ENCODE results near the gene ULK1.
"Not testable (repeated sequence)": the region's sequence is repeated elsewhere in the genome, so short reads cannot be mapped to it uniquely, and the experiment has no call there.

Gene ULK1

DNA sequence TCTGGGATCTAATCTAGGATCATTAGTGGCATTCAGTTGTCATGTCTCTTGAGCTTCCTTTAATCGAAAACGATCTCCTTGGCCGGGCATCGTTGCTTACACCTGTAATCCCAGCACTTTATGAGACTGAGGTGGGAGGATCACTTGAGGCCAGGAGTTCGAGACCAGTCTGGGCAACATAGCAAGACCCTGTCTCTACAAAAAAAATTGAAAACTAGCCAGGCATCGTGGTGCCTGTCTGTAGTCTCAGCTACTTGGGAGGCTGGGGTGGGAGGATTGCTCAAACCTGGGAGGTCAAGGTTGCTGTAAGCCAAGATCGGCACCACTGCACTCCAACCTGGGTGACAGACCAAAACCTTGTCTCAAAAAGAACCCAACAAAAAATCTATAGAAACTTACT is 43.7 kb downstream of the ULK1 start:
- no peak overlapping the region for H3K27ac Mint-ChIP-seq
- intact Hi-C loops (cut with micrococcal nuclease): no loop called here
- H3K27me3 Mint-ChIP-seq: no peaks in the 10 kb centered on the region
- H3K4me3 Mint-ChIP-seq: no peak overlapping the region
- no peaks in the 10 kb centered on the region for H3K9me3 Mint-ChIP-seq
- peaks cover 92% of the 10 kb centered on the region for H3K36me3 Mint-ChIP-seq (ENCODE audit: low read depth)
- no peaks in the 10 kb centered on the region for H3K4me1 Mint-ChIP-seq (ENCODE audit: low read depth)

DNA sequence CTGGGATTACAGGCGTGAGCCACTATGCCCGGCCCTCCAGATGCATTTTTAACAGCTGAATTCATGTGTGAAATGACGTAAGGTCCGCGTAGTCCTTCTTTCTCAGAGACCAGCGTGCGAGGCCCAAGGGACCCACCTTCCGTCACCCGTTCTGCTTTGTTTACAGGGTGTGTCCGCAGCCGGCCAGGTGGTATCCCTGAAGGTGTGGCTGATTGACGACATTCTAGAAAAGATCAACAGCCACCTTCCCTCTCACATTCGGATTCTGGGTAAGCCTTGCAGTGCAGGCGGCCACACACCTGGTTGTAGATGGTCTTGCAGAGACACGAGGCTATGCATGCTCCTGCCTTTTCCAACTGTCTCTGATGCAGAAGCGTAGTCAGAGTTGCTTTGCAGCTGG is 44.6 kb downstream of the ULK1 start:
- intact Hi-C loops (cut with micrococcal nuclease): no loop called here
- Mint-ChIP-seq H3K9me3 (no peaks in the 10 kb centered on the region), H3K4me1 (ENCODE audit: low read depth) (no peaks in the 10 kb centered on the region), H3K27ac (no peak overlapping the region), H3K27me3 (no peaks in the 10 kb centered on the region), H3K4me3 (no peak overlapping the region), H3K36me3 (ENCODE audit: low read depth) (peaks cover 92% of the 10 kb centered on the region)

DNA sequence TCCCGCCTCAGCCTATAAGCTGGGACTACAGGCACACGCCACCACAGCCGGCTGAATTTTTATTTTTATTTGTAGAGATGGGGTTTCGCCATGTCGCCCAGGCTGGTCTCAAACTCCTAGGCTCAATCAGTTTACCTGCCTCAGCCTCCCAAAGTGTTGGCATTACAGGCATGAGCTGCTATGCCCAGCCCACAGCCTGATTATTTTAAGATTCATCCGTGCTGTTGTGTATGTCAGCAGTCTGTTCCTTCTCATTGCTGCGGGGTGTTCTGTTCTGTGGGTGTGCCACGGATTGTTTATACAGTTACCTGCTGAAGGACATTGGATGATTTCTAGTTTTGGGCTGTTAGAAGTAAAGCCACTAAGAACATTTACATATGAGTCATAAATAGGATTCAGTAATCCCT is 45.7 kb downstream of the ULK1 start:
- Mint-ChIP-seq H3K27ac (no peak overlapping the region), H3K27me3 (no peaks in the 10 kb centered on the region), H3K9me3 (no peaks in the 10 kb centered on the region), H3K4me3 (no peak overlapping the region), H3K36me3 (ENCODE audit: low read depth) (peaks cover 94% of the 10 kb centered on the region), H3K4me1 (ENCODE audit: low read depth) (peaks cover 4% of the 10 kb centered on the region)
- intact Hi-C loops (cut with micrococcal nuclease): no loop called here

DNA sequence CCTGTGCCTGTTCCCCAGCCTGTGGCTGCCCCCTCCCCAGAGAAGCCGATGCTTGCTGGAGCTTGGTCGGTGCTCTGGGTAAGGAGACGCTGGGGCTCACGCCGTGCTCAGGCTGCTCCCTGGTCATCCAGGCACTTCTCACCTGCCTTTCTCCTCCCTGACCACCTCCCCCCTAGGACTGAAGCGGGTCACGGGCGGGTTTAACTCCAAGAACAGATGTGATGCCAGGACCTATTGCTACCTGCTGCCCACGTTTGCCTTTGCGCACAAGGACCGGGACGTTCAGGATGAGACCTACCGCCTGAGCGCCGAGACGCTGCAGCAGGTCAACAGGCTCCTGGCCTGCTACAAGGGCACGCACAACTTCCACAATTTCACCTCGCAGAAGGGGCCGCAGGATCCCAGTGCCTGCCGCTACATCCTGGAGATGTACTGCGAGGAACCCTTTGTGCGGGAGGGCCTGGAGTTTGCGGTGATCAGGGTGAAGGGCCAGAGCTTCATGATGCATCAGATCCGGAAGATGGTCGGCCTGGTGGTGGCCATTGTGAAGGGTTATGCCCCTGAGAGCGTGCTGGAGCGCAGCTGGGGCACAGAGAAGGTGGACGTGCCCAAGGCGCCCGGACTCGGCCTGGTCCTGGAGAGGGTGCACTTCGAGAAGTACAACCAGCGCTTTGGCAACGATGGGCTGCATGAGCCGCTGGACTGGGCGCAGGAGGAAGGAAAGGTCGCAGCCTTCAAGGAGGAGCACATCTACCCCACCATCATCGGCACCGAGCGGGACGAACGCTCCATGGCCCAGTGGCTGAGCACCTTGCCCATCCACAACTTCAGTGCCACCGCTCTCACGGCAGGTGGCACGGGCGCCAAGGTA is 46.9 kb downstream of the ULK1 start:
- no peaks in the 10 kb centered on the region for H3K9me3 Mint-ChIP-seq
- H3K27me3 Mint-ChIP-seq: no peaks in the 10 kb centered on the region
- intact Hi-C loops (cut with micrococcal nuclease): no loop called here
- H3K36me3 Mint-ChIP-seq (ENCODE audit: low read depth): peaks cover 86% of the 10 kb centered on the region
- peaks cover 4% of the 10 kb centered on the region for H3K4me1 Mint-ChIP-seq (ENCODE audit: low read depth)
- H3K4me3 Mint-ChIP-seq: no peak overlapping the region
- no peak overlapping the region for H3K27ac Mint-ChIP-seq

DNA sequence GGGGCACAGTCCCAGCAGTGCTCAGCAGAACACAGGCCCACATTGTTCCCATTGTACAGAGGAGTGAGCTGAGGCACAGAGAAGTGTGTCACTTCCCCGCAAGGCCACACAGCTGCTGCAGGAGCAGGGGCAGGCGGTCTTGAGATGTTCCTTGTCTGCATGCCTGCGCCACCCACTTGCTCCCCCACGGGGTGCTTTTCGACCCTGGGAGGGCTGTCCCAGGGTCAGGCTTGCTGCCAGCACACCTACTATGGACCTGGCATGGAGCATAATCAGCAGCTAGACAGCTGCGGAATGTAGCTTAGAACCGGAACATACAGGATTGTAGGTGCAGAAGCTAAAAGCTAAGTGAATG is 47.5 kb downstream of the ULK1 start:
- Mint-ChIP-seq H3K4me1 (ENCODE audit: low read depth) (peaks cover 4% of the 10 kb centered on the region), H3K27ac (no peak overlapping the region), H3K27me3 (no peaks in the 10 kb centered on the region), H3K36me3 (ENCODE audit: low read depth) (peaks cover 80% of the 10 kb centered on the region), H3K9me3 (no peaks in the 10 kb centered on the region), H3K4me3 (no peak overlapping the region)
- intact Hi-C loops (cut with micrococcal nuclease): no loop called here

DNA sequence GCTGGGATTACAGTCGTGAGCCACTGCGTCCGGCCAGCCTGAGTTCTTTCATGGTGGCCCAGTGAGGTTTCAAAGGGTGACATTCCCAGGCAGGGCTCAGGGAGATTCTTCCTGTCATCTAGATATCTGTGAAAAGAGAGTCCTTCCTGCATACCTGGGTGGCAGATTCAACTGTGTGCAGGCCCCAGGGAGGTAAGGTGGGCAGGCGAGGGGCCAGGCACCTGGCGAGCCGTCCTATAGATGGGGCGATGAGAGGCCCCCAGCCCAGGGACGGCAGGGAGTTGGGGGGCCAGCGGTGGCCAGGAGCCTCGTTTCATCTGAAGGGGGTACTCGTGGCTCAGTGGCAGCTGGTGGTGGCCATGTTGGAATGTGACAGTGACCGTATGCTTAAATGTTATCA is 48.2 kb downstream of the ULK1 start:
- no peak overlapping the region for H3K27ac Mint-ChIP-seq
- intact Hi-C loops (cut with micrococcal nuclease): no loop called here

DNA sequence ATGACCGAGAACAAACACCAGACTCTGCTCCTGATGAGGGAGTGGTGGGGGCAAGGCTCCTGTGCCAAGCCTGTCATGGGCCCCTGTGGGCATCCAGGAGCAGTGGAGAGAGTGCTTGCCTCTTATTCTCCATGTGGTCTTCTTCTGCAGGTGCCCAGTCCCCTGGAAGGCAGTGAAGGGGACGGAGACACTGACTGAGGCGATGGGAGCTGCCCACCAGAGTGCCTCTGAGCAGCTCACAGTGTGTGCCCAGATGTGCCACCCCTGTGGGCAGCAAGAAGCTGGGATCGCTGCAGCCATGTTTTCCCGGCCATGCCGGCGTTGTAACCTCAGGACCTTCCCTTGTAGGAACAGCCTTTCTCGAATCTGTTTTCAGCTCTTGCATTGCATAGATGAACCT is 49.0 kb downstream of the ULK1 start:
- intact Hi-C loops (cut with micrococcal nuclease): no loop called here
- peaks cover 10% of the 10 kb centered on the region for H3K4me1 Mint-ChIP-seq (ENCODE audit: low read depth)
- peaks cover 67% of the 10 kb centered on the region for H3K36me3 Mint-ChIP-seq (ENCODE audit: low read depth)
- H3K4me3 Mint-ChIP-seq: no peak overlapping the region
- H3K27ac Mint-ChIP-seq: no peak overlapping the region
- H3K9me3 Mint-ChIP-seq: no peaks in the 10 kb centered on the region
- H3K27me3 Mint-ChIP-seq: no peaks in the 10 kb centered on the region

More for the DNA sequence above, 48.2 kb downstream of the ULK1 start:
- H3K4me1 Mint-ChIP-seq (ENCODE audit: low read depth): peaks cover 7% of the 10 kb centered on the region
- no peak overlapping the region for H3K4me3 Mint-ChIP-seq
- H3K36me3 Mint-ChIP-seq (ENCODE audit: low read depth): peaks cover 72% of the 10 kb centered on the region
- H3K9me3 Mint-ChIP-seq: no peaks in the 10 kb centered on the region
- H3K27me3 Mint-ChIP-seq: no peaks in the 10 kb centered on the region

DNA sequence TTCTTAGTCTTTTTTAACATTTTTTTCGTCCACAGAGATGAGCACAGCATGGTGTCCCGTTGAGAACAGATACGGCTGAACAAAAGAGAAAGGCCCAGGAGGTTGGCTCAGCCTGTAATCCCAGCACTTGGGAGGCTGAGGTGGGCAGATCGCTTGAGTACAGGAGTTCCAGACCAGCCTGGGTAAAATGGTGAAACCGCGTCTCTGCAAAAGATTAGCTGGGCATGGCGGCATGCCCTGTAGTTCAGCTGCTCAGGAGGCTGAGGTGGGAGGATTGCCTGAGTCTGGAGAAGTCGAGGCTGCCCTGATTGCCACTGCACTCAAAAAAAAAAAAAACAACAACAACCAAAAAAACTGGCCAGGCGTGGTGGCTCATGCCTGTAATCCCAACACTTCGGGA is 49.5 kb downstream of the ULK1 start:
- Mint-ChIP-seq H3K9me3 (no peaks in the 10 kb centered on the region), H3K4me1 (ENCODE audit: low read depth) (peaks cover 15% of the 10 kb centered on the region), H3K27me3 (no peaks in the 10 kb centered on the region), H3K36me3 (ENCODE audit: low read depth) (peaks cover 63% of the 10 kb centered on the region), H3K27ac (no peak overlapping the region), H3K4me3 (no peak overlapping the region)
- intact Hi-C loops (cut with micrococcal nuclease): no loop called here

DNA sequence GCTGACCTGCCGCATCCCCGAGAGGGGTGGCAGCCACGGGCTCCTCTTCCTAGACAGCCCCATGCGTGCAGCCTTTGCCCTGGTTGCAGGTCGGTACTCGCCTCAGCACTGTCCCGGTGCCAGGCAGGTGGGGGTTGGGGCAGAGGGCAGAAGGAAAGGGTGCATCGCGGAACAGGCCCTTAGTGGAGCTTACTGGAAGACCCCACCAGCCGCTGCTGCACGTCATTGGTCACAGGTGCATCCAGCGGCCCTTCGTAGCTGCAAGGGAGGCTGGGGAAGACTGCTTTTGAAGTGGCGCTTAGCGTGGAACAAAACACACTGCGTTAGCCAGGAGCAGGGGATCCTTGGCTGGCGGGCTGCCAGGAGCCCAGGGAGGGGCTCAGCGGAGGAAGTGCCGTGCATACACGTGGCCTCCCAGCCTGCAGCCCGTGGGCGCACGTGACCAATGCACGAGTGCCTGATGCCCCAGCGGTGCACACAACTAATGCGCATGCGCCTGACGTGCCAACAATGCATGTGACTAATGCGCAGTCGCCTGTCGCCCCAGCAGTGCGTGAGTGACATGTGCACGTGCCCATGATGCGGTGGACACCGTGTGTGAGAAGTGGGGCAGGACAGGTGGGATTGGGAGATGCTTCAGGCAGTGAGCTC is 50.3 kb downstream of the ULK1 start:
- H3K27me3 Mint-ChIP-seq: no peaks in the 10 kb centered on the region
- H3K4me1 Mint-ChIP-seq (ENCODE audit: low read depth): peaks cover 20% of the 10 kb centered on the region
- intact Hi-C loops (cut with micrococcal nuclease): loop anchor here (5.0 kb wide), 2 partner anchors 47 to 112 kb away; no protein-coding TSS in a partner anchor
- no peak overlapping the region for H3K4me3 Mint-ChIP-seq
- no peak overlapping the region for H3K27ac Mint-ChIP-seq
- no peaks in the 10 kb centered on the region for H3K9me3 Mint-ChIP-seq
- peaks cover 55% of the 10 kb centered on the region for H3K36me3 Mint-ChIP-seq (ENCODE audit: low read depth)

DNA sequence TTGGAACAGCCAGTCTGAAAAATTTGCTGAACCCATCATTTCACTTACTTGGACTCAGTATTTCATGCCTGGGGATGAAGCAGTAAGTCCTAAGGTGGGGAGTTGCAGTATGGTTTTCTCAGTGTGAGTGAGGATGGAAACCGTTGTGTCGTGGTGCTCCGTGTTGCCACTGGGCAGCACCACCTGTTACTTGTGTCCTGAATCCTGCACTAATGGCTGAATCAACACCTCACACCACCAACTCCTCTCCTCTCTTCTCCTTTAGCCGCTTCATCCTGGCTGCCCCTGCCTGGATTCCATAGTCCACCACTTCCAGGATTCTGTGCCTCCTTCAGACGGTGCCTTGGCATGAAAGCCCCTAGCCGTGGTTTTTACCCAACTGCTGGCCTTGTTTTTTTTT is 52.3 kb downstream of the ULK1 start:
- Mint-ChIP-seq H3K4me1 (ENCODE audit: low read depth) (peaks cover 28% of the 10 kb centered on the region), H3K9me3 (no peaks in the 10 kb centered on the region), H3K4me3 (no peak overlapping the region), H3K27ac (no peak overlapping the region), H3K27me3 (no peaks in the 10 kb centered on the region), H3K36me3 (ENCODE audit: low read depth) (peaks cover 43% of the 10 kb centered on the region)
- intact Hi-C loops (cut with micrococcal nuclease): loop anchor here (5.0 kb wide), 2 partner anchors 49 to 114 kb away; no protein-coding TSS in a partner anchor

DNA sequence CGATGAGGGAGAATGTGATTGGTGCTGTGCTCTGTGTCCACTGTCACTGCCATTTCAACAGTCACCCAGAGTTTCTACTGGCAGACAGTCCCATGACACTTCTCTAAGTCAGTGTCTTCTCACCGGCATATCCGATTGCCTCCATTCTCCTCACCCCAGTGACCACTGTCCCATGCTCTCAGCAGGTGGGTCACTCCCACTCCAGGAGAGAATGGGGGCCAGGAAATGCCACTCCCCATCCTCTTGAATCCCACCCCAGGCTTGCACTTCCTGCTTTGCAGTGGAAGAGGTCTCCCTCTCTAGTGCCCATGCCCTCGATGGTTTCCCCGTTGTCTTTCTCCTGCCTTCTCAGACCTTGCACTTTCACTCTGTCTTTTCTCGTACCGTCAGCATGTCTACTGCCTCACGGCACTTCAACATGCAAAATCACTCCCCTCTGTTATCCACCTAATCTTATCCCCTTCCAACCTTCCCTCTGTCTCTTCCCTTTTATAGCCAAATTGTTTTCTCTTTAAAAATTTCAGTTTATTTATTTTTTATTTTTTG is 53.1 kb downstream of the ULK1 start:
- intact Hi-C loops (cut with micrococcal nuclease): loop anchor here (5.0 kb wide), 2 partner anchors 50 to 115 kb away; no protein-coding TSS in a partner anchor
- H3K4me1 Mint-ChIP-seq (ENCODE audit: low read depth): peaks cover 31% of the 10 kb centered on the region
- no peaks in the 10 kb centered on the region for H3K27me3 Mint-ChIP-seq
- H3K9me3 Mint-ChIP-seq: no peaks in the 10 kb centered on the region
- H3K36me3 Mint-ChIP-seq (ENCODE audit: low read depth): peaks cover 35% of the 10 kb centered on the region
- H3K27ac Mint-ChIP-seq: peak overlapping the region; percentile 6
- no peak overlapping the region for H3K4me3 Mint-ChIP-seq

DNA sequence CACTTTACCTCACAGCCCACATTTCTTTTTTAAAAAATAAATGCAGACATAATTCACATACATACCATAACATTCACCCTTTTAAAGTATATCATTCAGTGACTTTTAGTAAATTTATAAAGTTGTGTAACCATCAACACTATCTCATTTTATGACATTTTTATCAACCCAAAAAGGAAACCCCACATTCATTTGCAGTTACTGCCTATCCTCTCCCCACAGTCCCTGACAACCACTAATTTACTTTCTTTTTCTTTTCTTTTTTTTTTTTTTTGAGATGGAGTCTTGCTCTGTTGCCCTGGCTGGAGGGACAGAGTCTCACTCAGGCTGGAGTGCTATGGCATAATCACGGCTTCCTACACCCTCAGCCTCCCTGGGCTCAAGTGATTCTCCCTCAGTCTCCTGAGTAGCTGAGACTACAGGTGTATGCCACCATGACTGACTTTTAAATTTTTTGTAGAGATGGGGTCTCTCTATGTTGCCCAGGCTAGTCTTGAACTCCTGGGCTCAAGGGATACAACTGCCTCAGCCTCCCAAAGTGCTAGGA is 53.8 kb downstream of the ULK1 start:
- intact Hi-C loops (cut with micrococcal nuclease): loop anchor here (5.0 kb wide), 2 partner anchors 51 to 116 kb away; no protein-coding TSS in a partner anchor

DNA sequence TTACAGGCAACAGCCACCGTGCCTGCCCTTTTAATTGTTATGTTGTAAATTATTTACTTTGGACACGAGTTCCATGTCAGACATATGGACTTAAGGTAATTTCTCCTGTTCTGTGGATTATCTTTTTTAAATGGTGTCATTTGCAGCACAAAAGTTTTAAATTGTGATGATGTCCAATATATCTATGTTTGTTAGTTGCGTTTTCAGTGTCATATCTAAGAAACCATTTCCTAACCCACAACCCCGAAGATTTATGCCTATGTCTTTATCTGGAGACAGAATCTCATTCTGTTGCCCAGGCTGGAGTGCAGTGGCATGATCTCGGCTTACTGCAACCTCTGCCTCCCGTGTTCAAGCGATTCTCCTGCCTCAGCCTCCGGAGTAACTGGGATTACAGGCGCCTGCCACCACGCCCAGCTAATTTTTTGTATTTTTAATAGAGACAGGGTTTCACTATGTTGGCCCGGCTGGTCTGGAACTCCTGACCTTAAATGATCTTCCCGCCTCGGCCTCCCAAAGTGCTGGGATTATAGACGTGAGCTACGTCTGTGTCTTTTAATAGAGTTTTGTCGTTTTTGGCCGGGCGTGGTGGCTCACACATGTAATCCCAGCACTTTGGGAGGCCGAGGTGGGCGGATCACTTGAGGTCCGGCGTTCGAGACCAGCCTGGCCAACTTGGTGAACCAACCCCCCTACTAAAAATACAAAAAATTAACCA is 54.5 kb downstream of the ULK1 start:
- Mint-ChIP-seq H3K36me3 (ENCODE audit: low read depth) (peaks cover 22% of the 10 kb centered on the region), H3K4me1 (ENCODE audit: low read depth) (peaks cover 36% of the 10 kb centered on the region), H3K27ac (peak overlapping the region; percentile 81), H3K4me3 (peak overlapping the region; percentile 70)
- not testable (repeated sequence) for H3K27me3 Mint-ChIP-seq, H3K9me3 Mint-ChIP-seq
- intact Hi-C loops (cut with micrococcal nuclease): loop anchor here (1.0 to 5.0 kb wide), 3 partner anchors 20 to 117 kb away; partner anchors contain the start of gene PUS1

More for the DNA sequence above, 53.8 kb downstream of the ULK1 start:
- H3K27ac Mint-ChIP-seq: peak overlapping the region; percentile 81
- peaks cover 36% of the 10 kb centered on the region for H3K4me1 Mint-ChIP-seq (ENCODE audit: low read depth)
- no peaks in the 10 kb centered on the region for H3K9me3 Mint-ChIP-seq
- peaks cover 28% of the 10 kb centered on the region for H3K36me3 Mint-ChIP-seq (ENCODE audit: low read depth)
- no peak overlapping the region for H3K4me3 Mint-ChIP-seq
- H3K27me3 Mint-ChIP-seq: no peaks in the 10 kb centered on the region

Data from dendritic cell treated with granulocyte-macrophage colony-stimulating factor and Interleukin-4, amounts not matched to agents 40 ng/mL and 50 ng/mL, for 4 days (primary cell).